T47D (cell line): Measurements from ENCODE around the gene BACH1.

Source experiments
- DNase-seq, 2 experiments: peaks; one replicate each; pipeline versions ENCODE4 v3.0.0 to v3.0.0-alpha.2; 2011 to 2012; ENCODE audit warnings: low read depth in 1 of 2, low spot score in 1 of 2
- JUND ChIP-seq: IDR thresholded peaks from 2 replicates; pipeline ENCODE4 v1.6.1; 2012; ENCODE audit warnings: low read depth
- in situ Hi-C: cut with HindIII; loops from 2 replicates; pipeline ENCODE4 v1.10.0; 2016; ENCODE audit warnings: low sequenced_read_pairs, low pct_unique_long_range_greater_than_20kb

Gene BACH1

GRCh38 chr21:29307718-29308455 lies 9.2 kb downstream of the BACH1 start:
- in situ Hi-C loops, result no loop called here
- no peak for DNase-seq
- TF ChIP-seq JUND, result no peak

- DNase-seq, result no peak
- in situ Hi-C loops, result no loop called here
Observed at GRCh38 chr21:29308456-29308783, 9.7 kb downstream of the BACH1 start.

GRCh38 chr21:29309703-29310102 lies 11.0 kb downstream of the BACH1 start:
- in situ Hi-C loops, result no loop called here
- no peak for TF ChIP-seq JUND
- DNase-seq, result no peak

More at GRCh38 chr21:29308456-29308783, 9.7 kb downstream of the BACH1 start:
- no peak for TF ChIP-seq JUND

GRCh38 chr21:29311802-29312201 lies 13.1 kb downstream of the BACH1 start:
- no peak for DNase-seq
- TF ChIP-seq JUND, result no peak
- in situ Hi-C loops, result no loop called here

GRCh38 chr21:29312981-29313380 lies 14.3 kb downstream of the BACH1 start:
- in situ Hi-C loops, result no loop called here
- no peak for TF ChIP-seq JUND
- no peak for DNase-seq

GRCh38 chr21:29313662-29314408 lies 15.1 kb downstream of the BACH1 start:
- no peak for DNase-seq
- in situ Hi-C loops, result no loop called here
- TF ChIP-seq JUND, result no peak

- no peak for DNase-seq
- in situ Hi-C loops, result no loop called here
Observed at GRCh38 chr21:29315131-29315749, 16.5 kb downstream of the BACH1 start.

GRCh38 chr21:29316029-29316742 lies 17.5 kb downstream of the BACH1 start:
- in situ Hi-C loops, result no loop called here
- no peak for DNase-seq

More at GRCh38 chr21:29315131-29315749, 16.5 kb downstream of the BACH1 start:
- TF ChIP-seq JUND, result no peak

GRCh38 chr21:29316806-29317205 lies 18.1 kb downstream of the BACH1 start:
- DNase-seq, result no peak
- no peak for TF ChIP-seq JUND
- in situ Hi-C loops, result no loop called here

More at GRCh38 chr21:29316029-29316742, 17.5 kb downstream of the BACH1 start:
- no peak for TF ChIP-seq JUND

- no peak for DNase-seq
- no peak for TF ChIP-seq JUND
- in situ Hi-C loops, result no loop called here
Observed at GRCh38 chr21:29318354-29318753, 19.6 kb downstream of the BACH1 start.

- in situ Hi-C loops, result no loop called here
- TF ChIP-seq JUND, result no peak
- DNase-seq, result no peak
Observed at GRCh38 chr21:29320031-29320430, 21.3 kb downstream of the BACH1 start.

- TF ChIP-seq JUND, result no peak
- no peak for DNase-seq
- in situ Hi-C loops, result no loop called here
Observed at GRCh38 chr21:29321217-29321616, 22.5 kb downstream of the BACH1 start.
